Panc1 (cell line): ENCODE results near the gene LEFTY2.

Source experiments
- POLR2AphosphoS5 ChIP-seq: IDR thresholded peaks from 2 replicates; pipeline ENCODE4 v1.6.1; 2012; ENCODE audit warnings: mild to moderate bottlenecking, low read depth, low read length, moderate library complexity
- SIN3A ChIP-seq: IDR thresholded peaks from 2 replicates; pipeline ENCODE4 v1.6.1; 2012; ENCODE audit warnings: low read depth, mild to moderate bottlenecking, low read length, moderate library complexity, borderline replicate concordance; ENCODE audit not compliant: insufficient read depth
- TCF7L2 ChIP-seq: IDR thresholded peaks from 2 replicates; pipeline ENCODE4 v1.6.1; 2011; ENCODE audit warnings: mild to moderate bottlenecking, low read depth, low read length, inconsistent platforms
- TF ChIP-seq, protein P1 (sequence below): fragments of 450-650 bp; IDR thresholded peaks from 2 replicates; pipeline ENCODE4 v1.5.1; 2017; ENCODE audit warnings: mild to moderate bottlenecking
- TF ChIP-seq, protein P2 (sequence below), 2 experiments: IDR thresholded peaks; 2 replicates each; pipeline ENCODE4 v1.6.1; 2011 to 2012; ENCODE audit warnings: low read depth in 2 of 2, control low read depth in 1 of 2, low read length in 1 of 2, mild to moderate bottlenecking in 1 of 2, moderate library complexity in 1 of 2; ENCODE audit not compliant: insufficient read depth in 1 of 2

GRCh38 chr1:225944387-225944786 is 3.4 kb upstream of the LEFTY2 start:
- TF ChIP-seq, protein P1, sequence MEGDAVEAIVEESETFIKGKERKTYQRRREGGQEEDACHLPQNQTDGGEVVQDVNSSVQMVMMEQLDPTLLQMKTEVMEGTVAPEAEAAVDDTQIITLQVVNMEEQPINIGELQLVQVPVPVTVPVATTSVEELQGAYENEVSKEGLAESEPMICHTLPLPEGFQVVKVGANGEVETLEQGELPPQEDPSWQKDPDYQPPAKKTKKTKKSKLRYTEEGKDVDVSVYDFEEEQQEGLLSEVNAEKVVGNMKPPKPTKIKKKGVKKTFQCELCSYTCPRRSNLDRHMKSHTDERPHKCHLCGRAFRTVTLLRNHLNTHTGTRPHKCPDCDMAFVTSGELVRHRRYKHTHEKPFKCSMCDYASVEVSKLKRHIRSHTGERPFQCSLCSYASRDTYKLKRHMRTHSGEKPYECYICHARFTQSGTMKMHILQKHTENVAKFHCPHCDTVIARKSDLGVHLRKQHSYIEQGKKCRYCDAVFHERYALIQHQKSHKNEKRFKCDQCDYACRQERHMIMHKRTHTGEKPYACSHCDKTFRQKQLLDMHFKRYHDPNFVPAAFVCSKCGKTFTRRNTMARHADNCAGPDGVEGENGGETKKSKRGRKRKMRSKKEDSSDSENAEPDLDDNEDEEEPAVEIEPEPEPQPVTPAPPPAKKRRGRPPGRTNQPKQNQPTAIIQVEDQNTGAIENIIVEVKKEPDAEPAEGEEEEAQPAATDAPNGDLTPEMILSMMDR, result no peak
- TF ChIP-seq, protein P2, sequence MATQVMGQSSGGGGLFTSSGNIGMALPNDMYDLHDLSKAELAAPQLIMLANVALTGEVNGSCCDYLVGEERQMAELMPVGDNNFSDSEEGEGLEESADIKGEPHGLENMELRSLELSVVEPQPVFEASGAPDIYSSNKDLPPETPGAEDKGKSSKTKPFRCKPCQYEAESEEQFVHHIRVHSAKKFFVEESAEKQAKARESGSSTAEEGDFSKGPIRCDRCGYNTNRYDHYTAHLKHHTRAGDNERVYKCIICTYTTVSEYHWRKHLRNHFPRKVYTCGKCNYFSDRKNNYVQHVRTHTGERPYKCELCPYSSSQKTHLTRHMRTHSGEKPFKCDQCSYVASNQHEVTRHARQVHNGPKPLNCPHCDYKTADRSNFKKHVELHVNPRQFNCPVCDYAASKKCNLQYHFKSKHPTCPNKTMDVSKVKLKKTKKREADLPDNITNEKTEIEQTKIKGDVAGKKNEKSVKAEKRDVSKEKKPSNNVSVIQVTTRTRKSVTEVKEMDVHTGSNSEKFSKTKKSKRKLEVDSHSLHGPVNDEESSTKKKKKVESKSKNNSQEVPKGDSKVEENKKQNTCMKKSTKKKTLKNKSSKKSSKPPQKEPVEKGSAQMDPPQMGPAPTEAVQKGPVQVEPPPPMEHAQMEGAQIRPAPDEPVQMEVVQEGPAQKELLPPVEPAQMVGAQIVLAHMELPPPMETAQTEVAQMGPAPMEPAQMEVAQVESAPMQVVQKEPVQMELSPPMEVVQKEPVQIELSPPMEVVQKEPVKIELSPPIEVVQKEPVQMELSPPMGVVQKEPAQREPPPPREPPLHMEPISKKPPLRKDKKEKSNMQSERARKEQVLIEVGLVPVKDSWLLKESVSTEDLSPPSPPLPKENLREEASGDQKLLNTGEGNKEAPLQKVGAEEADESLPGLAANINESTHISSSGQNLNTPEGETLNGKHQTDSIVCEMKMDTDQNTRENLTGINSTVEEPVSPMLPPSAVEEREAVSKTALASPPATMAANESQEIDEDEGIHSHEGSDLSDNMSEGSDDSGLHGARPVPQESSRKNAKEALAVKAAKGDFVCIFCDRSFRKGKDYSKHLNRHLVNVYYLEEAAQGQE (IDR thresholded peaks at IDR 0.05; ENCODE audit: insufficient read depth in 1 of 2, low read depth in 2 of 2, low read length in 1 of 2), result no peak
- TF ChIP-seq POLR2AphosphoS5, result no peak
- no peak for TF ChIP-seq SIN3A
- no peak for TF ChIP-seq TCF7L2
